Liver (tissue), 9 donors: ENCODE measurements around the gene SH3D19. TPM values are rescaled to one million over a fixed set of nuclear protein-coding genes. Genes with fewer than 3 reads are reported as not detected.
A peak's percentile ranks its signal among the peaks of the same experiment; 100 is the strongest.

Experiments
- DNase-seq: peaks from one replicate; pipeline ENCODE4 v3.0.0-alpha.2; 2017; ENCODE audit warnings: low spot score
- H3K27ac ChIP-seq, 2 donors: one replicate each; pipeline ENCODE4 v1.7.0; 2013; ENCODE audit warnings: inconsistent platforms in 2 of 2, low read length in 2 of 2, control low read depth in 1 of 2, low read depth in 1 of 2, mild to moderate bottlenecking in 1 of 2
- H3K27me3 ChIP-seq, 4 donors: one replicate each; pipeline versions ENCODE4 v1.6.1 to v1.7.0; 2013; ENCODE audit warnings: low read length in 3 of 4, inconsistent platforms in 1 of 4, mild to moderate bottlenecking in 1 of 4, moderate library complexity in 1 of 4; ENCODE audit not compliant: control insufficient read depth in 4 of 4, insufficient read depth in 4 of 4
- H3K36me3 ChIP-seq, 4 donors: one replicate each; pipeline versions ENCODE4 v1.6.1 to v1.7.0; 2013; ENCODE audit warnings: low read length in 3 of 4, mild to moderate bottlenecking in 3 of 4, low read depth in 1 of 4, moderate library complexity in 1 of 4; ENCODE audit not compliant: control insufficient read depth in 4 of 4, insufficient read depth in 3 of 4
- H3K4me1 ChIP-seq, 4 donors: one replicate each; pipeline versions ENCODE4 v1.6.1 to v1.7.0; 2013; ENCODE audit warnings: low read length in 3 of 4, mild to moderate bottlenecking in 3 of 4, moderate library complexity in 1 of 4; ENCODE audit not compliant: control insufficient read depth in 4 of 4, insufficient read depth in 4 of 4
- H3K4me3 ChIP-seq, 3 donors: one replicate each; pipeline versions ENCODE4 v1.6.1 to v1.7.0; 2013; ENCODE audit warnings: low read length in 3 of 3, control low read depth in 1 of 3, low read depth in 1 of 3, mild to moderate bottlenecking in 1 of 3
- H3K9ac ChIP-seq, 2 donors: one replicate each; pipeline ENCODE4 v1.7.0; 2013; ENCODE audit warnings: low read length in 2 of 2, mild to moderate bottlenecking in 2 of 2, moderate library complexity in 2 of 2, control low read depth in 1 of 2, low read depth in 1 of 2
- H3K9me3 ChIP-seq, 4 donors: one replicate each; pipeline versions ENCODE4 v1.6.1 to v1.7.0; 2013; ENCODE audit warnings: low read length in 3 of 4; ENCODE audit not compliant: control insufficient read depth in 4 of 4
- FOXA1 ChIP-seq: IDR thresholded peaks from 2 replicates; pipeline ENCODE4 v1.6.1; 2016; ENCODE audit warnings: antibody characterized with exemption
- FOXA2 ChIP-seq: IDR thresholded peaks from 2 replicates; pipeline ENCODE4 v1.6.1; 2016; ENCODE audit warnings: antibody characterized with exemption
- GABPA ChIP-seq, 2 donors: IDR thresholded peaks in 1 of 2; conservative IDR thresholded peaks in 1 of 2; 2 replicates each; pipeline ENCODE4 v1.6.1; 2016; ENCODE audit warnings: antibody characterized with exemption in 2 of 2, mild to moderate bottlenecking in 1 of 2, moderate library complexity in 1 of 2
- HNF4A ChIP-seq, 2 donors: conservative IDR thresholded peaks; 2 replicates each; pipeline ENCODE4 v1.6.1; 2016; ENCODE audit warnings: antibody characterized with exemption in 2 of 2, mild to moderate bottlenecking in 2 of 2
- HNF4G ChIP-seq: IDR thresholded peaks from 2 replicates; pipeline ENCODE4 v1.6.1; 2016; ENCODE audit warnings: antibody characterized with exemption
- JUND ChIP-seq, 2 donors: IDR thresholded peaks; 2 replicates each; pipeline ENCODE4 v1.6.1; 2016; ENCODE audit warnings: antibody characterized with exemption in 2 of 2
- NR2F2 ChIP-seq: IDR thresholded peaks from 2 replicates; pipeline ENCODE4 v1.6.1; 2016; ENCODE audit warnings: antibody characterized with exemption
- RAD21 ChIP-seq, 2 donors: IDR thresholded peaks; 2 replicates each; pipeline ENCODE4 v1.6.1; 2016; ENCODE audit warnings: antibody characterized with exemption in 2 of 2, mild to moderate bottlenecking in 2 of 2
- RXRA ChIP-seq, 2 donors: IDR thresholded peaks; 2 replicates each; pipeline ENCODE4 v1.6.1; 2017 to 2018; ENCODE audit warnings: antibody characterized with exemption in 2 of 2, mild to moderate bottlenecking in 1 of 2
- SP1 ChIP-seq: IDR thresholded peaks from 2 replicates; pipeline ENCODE4 v1.6.1; 2018; ENCODE audit warnings: antibody characterized with exemption, mild to moderate bottlenecking
- TAF1 ChIP-seq: conservative IDR thresholded peaks from 2 replicates; pipeline ENCODE4 v1.6.1; 2016; ENCODE audit warnings: antibody characterized with exemption, mild to moderate bottlenecking
- YY1 ChIP-seq: IDR thresholded peaks from 2 replicates; pipeline ENCODE4 v1.6.1; 2016; ENCODE audit warnings: antibody characterized with exemption, mild to moderate bottlenecking
- ZBTB33 ChIP-seq: IDR thresholded peaks from 2 replicates; pipeline ENCODE4 v1.6.1; 2016; ENCODE audit warnings: antibody characterized with exemption
- WGBS: extraction: QIAGEN DNeasy Blood & Tissue Kit; methylation state at CpG from one replicate; pipeline ENCODE4 v1.1.7; 2013; 5-methylcytosine and 5-hydroxymethylcytosine counted together
- polyA plus RNA-seq, 2 donors: library from polyadenylated mRNA; stranded (reverse) in 1 of 2; unstranded in 1 of 2; fragments of 200-250 nt in 1 of 2; fragments of >200 nt in 1 of 2; fragmentation: Nextera tagmentation in 1 of 2; extraction: Ambion mirVana in 1 of 2; gene quantifications; one replicate each; pipeline versions ENCODE4 v1.2.1 to v1.2.3, GENCODE V29; 2013 to 2015
- total RNA-seq, 2 donors: library from RNA; depleted of rRNA; stranded (reverse); fragments of >200 nt; gene quantifications; one replicate each; pipeline ENCODE4 v1.2.3, GENCODE V29; 2014
- TF ChIP-seq, protein P1 (sequence below): fragments of 150-350 bp; IDR thresholded peaks from 2 replicates; pipeline ENCODE4 v1.5.1; 2017; ENCODE audit warnings: improper control_type of control experiment, low read depth, low read length; ENCODE audit not compliant: missing input control
- TF ChIP-seq, protein P2 (sequence below): IDR thresholded peaks from 2 replicates; pipeline ENCODE4 v1.6.1; 2016; ENCODE audit warnings: antibody characterized with exemption
- TF ChIP-seq, protein P3 (sequence below): IDR thresholded peaks from 2 replicates; pipeline ENCODE4 v1.6.1; 2016; ENCODE audit warnings: antibody characterized with exemption
- TF ChIP-seq, protein P4 (sequence below): IDR thresholded peaks from 2 replicates; pipeline ENCODE4 v1.6.1; 2016; ENCODE audit warnings: antibody characterized with exemption, mild to moderate bottlenecking
- donor health status: healthy.
- donor health status: healthy.
- donor health status: healthy.
- donor health status: healthy.
- donor health status: healthy.

SH3D19 gene
- total and polyA plus RNA-seq, 4 donors, result 11.0 to 22.2 (median 17.1) TPM

GRCh38 chr4:151143162-151143561 lies 182.2 kb downstream of the SH3D19 start:
- TF ChIP-seq JUND (IDR thresholded peaks at IDR 0.05) (no peak), NR2F2 (no peak), GABPA (IDR thresholded peaks at IDR 0.05 in 1 of 2, conservative IDR thresholded peaks at IDR 0.05 in 1 of 2) (no peak), SP1 (no peak), FOXA2 (no peak), TAF1 (no peak), HNF4G (no peak)
- TF ChIP-seq, protein P1, sequence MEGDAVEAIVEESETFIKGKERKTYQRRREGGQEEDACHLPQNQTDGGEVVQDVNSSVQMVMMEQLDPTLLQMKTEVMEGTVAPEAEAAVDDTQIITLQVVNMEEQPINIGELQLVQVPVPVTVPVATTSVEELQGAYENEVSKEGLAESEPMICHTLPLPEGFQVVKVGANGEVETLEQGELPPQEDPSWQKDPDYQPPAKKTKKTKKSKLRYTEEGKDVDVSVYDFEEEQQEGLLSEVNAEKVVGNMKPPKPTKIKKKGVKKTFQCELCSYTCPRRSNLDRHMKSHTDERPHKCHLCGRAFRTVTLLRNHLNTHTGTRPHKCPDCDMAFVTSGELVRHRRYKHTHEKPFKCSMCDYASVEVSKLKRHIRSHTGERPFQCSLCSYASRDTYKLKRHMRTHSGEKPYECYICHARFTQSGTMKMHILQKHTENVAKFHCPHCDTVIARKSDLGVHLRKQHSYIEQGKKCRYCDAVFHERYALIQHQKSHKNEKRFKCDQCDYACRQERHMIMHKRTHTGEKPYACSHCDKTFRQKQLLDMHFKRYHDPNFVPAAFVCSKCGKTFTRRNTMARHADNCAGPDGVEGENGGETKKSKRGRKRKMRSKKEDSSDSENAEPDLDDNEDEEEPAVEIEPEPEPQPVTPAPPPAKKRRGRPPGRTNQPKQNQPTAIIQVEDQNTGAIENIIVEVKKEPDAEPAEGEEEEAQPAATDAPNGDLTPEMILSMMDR, result no peak
- TF ChIP-seq, protein P2, sequence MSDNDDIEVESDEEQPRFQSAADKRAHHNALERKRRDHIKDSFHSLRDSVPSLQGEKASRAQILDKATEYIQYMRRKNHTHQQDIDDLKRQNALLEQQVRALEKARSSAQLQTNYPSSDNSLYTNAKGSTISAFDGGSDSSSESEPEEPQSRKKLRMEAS, result no peak
- H3K4me3 ChIP-seq, result no peak overlapping the region
- no peak overlapping the region for H3K9ac ChIP-seq
- peaks cover 0 to 4% (median 0%) of the 10 kb centered on the region in 4 donors for H3K4me1 ChIP-seq
- no peaks in the 10 kb centered on the region for H3K27me3 ChIP-seq
- H3K9me3 ChIP-seq, result no peaks in the 10 kb centered on the region
- 87% methylated on average over 2 of the region's 2 CpGs for WGBS
- no peak for DNase-seq
- H3K36me3 ChIP-seq, result peaks cover 2 to 29% (median 22%) of the 10 kb centered on the region in 4 donors
- no peak overlapping the region for H3K27ac ChIP-seq

GRCh38 chr4:151142758-151143157 lies 182.6 kb downstream of the SH3D19 start:
- Histone ChIP-seq H3K4me1 (peaks cover 0 to 4% (median 0%) of the 10 kb centered on the region in 4 donors), H3K36me3 (peaks cover 2 to 26% (median 21%) of the 10 kb centered on the region in 4 donors), H3K9ac (no peak overlapping the region), H3K27me3 (no peaks in the 10 kb centered on the region), H3K4me3 (no peak overlapping the region), H3K9me3 (no peaks in the 10 kb centered on the region), H3K27ac (no peak overlapping the region)
- no peak for DNase-seq
- 98% methylated on average over 1 of the region's 1 CpG for WGBS
- TF ChIP-seq HNF4A (conservative IDR thresholded peaks at IDR 0.05) (peak; percentile 25 to 49), RXRA (IDR thresholded peaks at IDR 0.05) (no peak), SP1 (peak; percentile 6)

DNA sequence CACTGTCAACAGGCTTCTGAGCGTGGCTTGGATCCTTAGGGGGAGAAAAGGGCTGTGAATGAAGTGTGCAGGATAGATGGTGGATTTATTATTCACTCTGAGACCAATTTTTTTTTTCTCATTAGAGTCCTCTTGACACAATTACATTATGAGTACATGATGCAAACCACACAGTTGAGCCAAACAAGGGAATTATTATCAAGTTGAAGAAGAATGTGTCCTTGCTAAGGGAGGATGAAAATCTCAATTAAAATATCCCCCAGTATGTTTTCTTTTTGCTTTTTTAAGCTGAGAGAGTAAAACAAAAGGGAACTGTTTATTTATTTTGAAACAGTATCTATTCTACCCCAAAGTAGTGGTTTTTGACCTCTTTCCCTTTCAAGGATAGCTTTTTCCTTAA lies 185.6 kb downstream of the SH3D19 start:
- no peaks in the 10 kb centered on the region for H3K27me3 ChIP-seq
- peaks cover 3 to 22% (median 18%) of the 10 kb centered on the region in 4 donors for H3K36me3 ChIP-seq
- H3K4me1 ChIP-seq, result peaks cover 0 to 4% (median 0%) of the 10 kb centered on the region in 4 donors
- H3K4me3 ChIP-seq, result no peak overlapping the region
- DNase-seq, result no peak
- H3K9ac ChIP-seq, result no peak overlapping the region
- 97% methylated on average over 1 of the region's 1 CpG for WGBS
- no peak overlapping the region for H3K27ac ChIP-seq
- H3K9me3 ChIP-seq, result no peaks in the 10 kb centered on the region
- TF ChIP-seq NR2F2, result no peak
- no peak for TF ChIP-seq JUND (IDR thresholded peaks at IDR 0.05)
- TF ChIP-seq SP1, result no peak
- no peak for TF ChIP-seq TAF1
- TF ChIP-seq FOXA1, result no peak
- TF ChIP-seq ZBTB33, result no peak
- no peak for TF ChIP-seq RXRA (IDR thresholded peaks at IDR 0.05)
- no peak for TF ChIP-seq GABPA (IDR thresholded peaks at IDR 0.05 in 1 of 2, conservative IDR thresholded peaks at IDR 0.05 in 1 of 2)
- TF ChIP-seq, protein P1, result no peak
- no peak for TF ChIP-seq FOXA2
- TF ChIP-seq, protein P3, sequence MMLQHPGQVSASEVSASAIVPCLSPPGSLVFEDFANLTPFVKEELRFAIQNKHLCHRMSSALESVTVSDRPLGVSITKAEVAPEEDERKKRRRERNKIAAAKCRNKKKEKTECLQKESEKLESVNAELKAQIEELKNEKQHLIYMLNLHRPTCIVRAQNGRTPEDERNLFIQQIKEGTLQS, result no peak
- no peak for TF ChIP-seq RAD21 (IDR thresholded peaks at IDR 0.05)
- no peak for TF ChIP-seq YY1
- no peak for TF ChIP-seq HNF4A (conservative IDR thresholded peaks at IDR 0.05)
- TF ChIP-seq, protein P2, result no peak
- TF ChIP-seq, protein P4, sequence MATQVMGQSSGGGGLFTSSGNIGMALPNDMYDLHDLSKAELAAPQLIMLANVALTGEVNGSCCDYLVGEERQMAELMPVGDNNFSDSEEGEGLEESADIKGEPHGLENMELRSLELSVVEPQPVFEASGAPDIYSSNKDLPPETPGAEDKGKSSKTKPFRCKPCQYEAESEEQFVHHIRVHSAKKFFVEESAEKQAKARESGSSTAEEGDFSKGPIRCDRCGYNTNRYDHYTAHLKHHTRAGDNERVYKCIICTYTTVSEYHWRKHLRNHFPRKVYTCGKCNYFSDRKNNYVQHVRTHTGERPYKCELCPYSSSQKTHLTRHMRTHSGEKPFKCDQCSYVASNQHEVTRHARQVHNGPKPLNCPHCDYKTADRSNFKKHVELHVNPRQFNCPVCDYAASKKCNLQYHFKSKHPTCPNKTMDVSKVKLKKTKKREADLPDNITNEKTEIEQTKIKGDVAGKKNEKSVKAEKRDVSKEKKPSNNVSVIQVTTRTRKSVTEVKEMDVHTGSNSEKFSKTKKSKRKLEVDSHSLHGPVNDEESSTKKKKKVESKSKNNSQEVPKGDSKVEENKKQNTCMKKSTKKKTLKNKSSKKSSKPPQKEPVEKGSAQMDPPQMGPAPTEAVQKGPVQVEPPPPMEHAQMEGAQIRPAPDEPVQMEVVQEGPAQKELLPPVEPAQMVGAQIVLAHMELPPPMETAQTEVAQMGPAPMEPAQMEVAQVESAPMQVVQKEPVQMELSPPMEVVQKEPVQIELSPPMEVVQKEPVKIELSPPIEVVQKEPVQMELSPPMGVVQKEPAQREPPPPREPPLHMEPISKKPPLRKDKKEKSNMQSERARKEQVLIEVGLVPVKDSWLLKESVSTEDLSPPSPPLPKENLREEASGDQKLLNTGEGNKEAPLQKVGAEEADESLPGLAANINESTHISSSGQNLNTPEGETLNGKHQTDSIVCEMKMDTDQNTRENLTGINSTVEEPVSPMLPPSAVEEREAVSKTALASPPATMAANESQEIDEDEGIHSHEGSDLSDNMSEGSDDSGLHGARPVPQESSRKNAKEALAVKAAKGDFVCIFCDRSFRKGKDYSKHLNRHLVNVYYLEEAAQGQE, result no peak
